ENCODE results near the gene ADRA2C.

DNA sequence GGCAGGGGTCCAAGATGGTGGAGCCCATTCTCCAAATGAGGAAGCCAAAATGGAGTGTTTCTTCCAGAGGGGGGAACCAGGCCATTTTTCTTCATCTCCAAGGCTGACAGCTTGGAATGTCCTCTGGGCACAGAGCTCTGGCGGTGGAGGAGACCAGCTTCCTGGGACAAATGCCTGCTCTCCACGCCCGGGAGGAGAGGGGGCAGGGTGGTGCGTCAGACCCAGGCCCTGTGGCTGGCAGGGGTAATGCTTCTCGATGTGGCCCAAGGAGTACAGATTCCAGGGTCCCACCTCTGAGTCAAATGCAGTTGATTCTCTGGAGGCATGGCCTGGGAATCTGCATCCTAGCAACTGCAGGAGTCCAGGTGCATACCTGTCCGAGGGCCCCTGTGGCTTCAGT, 44.6 kb upstream of the ADRA2C start:
- TF ChIP-seq, protein P1, sequence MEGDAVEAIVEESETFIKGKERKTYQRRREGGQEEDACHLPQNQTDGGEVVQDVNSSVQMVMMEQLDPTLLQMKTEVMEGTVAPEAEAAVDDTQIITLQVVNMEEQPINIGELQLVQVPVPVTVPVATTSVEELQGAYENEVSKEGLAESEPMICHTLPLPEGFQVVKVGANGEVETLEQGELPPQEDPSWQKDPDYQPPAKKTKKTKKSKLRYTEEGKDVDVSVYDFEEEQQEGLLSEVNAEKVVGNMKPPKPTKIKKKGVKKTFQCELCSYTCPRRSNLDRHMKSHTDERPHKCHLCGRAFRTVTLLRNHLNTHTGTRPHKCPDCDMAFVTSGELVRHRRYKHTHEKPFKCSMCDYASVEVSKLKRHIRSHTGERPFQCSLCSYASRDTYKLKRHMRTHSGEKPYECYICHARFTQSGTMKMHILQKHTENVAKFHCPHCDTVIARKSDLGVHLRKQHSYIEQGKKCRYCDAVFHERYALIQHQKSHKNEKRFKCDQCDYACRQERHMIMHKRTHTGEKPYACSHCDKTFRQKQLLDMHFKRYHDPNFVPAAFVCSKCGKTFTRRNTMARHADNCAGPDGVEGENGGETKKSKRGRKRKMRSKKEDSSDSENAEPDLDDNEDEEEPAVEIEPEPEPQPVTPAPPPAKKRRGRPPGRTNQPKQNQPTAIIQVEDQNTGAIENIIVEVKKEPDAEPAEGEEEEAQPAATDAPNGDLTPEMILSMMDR (conservative IDR thresholded peaks at IDR 0.05 in 1 of 2, IDR thresholded peaks at IDR 0.05 in 1 of 2; ENCODE audit: extremely low read depth in 1 of 2, insufficient read depth in 1 of 2, low read depth in 1 of 2, low read length in 2 of 2): no peak
- TF ChIP-seq EZH2 (IDR thresholded peaks at IDR 0.05; ENCODE audit: borderline replicate concordance, low read length): no peak

All from mammary epithelial cell (primary cell).